ENCODE measurements around the gene ABHD12. TPM values are rescaled to one million over a fixed set of nuclear protein-coding genes. Genes with fewer than 3 reads are reported as not detected.
"Not testable (repeated sequence)": the region's sequence is repeated elsewhere in the genome, so short reads cannot be mapped to it uniquely, and the experiment has no call there.

Gene ABHD12
- polyA plus RNA-seq, 4 donors = 51.8 to 66.4 (median 59.3) TPM

- DNase-seq (ENCODE audit: low read depth in 4 of 4, low spot score in 3 of 4) = no peak
Observed at GRCh38 chr20:25269057-25269832, 121.4 kb downstream of the ABHD12 start.

DNA sequence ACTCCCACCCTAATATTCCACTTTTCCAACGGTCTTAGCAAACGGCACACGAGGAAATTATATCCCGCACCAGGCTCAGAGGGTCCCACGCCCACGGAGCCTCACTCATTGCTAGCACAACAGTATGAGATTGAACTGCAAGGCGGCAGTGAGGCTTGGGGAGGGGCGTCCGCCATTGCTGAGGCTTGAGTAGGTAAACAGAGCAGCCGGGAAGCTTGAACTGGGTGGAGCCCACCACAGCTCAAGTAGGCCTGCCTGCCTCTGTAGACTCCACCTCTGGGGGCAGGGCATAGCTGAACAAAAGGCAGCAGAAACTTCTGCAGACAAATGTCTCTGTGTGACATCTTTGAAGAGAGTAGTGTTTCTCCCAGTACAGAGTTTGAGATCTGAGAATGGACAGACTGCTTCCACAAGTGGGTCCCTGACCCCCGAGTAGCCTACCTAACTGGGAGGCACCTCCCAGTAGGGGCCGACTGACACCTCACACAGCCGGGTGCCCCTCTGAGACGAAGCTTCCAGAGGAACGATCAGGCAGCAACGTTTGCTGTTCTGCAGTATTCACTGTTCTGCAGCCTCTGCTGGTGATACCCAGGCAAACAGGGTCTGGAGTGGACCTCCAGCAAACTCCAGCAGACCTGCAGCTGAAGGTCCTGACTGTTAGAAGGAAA is 129.7 kb downstream of the ABHD12 start:
- not testable (repeated sequence) for DNase-seq (ENCODE audit: low read depth in 4 of 4, low spot score in 3 of 4)

- DNase-seq (ENCODE audit: low read depth in 4 of 4, low spot score in 3 of 4) = no peak
Observed at GRCh38 chr20:25259788-25260254, 130.8 kb downstream of the ABHD12 start.

- no peak for DNase-seq (ENCODE audit: low read depth in 4 of 4, low spot score in 3 of 4)
Observed at GRCh38 chr20:25259358-25259757, 131.3 kb downstream of the ABHD12 start.

DNA sequence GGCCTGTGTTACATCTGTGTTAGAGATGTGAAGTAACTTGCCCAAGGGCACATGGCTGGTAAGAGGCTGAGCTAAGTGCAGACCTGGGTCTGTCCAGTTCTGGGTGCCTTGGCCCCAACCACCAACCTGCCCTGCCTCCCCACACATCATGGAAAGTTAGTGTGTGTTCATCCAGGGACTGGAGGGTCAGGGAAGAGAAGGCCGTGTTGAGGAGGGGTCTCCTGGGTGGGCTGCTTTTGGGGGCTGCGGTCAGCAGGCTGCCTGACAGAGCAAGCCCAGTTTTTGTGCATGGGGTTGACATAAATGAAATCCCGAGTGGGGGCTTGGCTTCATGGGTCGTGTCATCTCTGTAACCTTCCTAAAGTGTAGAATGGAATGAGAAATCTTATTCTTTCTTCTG is 131.8 kb downstream of the ABHD12 start:
- no peak for DNase-seq (ENCODE audit: low read depth in 4 of 4, low spot score in 3 of 4)

- no peak for DNase-seq (ENCODE audit: low read depth in 4 of 4, low spot score in 3 of 4)
Observed at GRCh38 chr20:25258476-25258805, 132.2 kb downstream of the ABHD12 start.

GRCh38 chr20:25257756-25258475 is 132.7 kb downstream of the ABHD12 start:
- DNase-seq (ENCODE audit: low read depth in 4 of 4, low spot score in 3 of 4) = no peak

DNA sequence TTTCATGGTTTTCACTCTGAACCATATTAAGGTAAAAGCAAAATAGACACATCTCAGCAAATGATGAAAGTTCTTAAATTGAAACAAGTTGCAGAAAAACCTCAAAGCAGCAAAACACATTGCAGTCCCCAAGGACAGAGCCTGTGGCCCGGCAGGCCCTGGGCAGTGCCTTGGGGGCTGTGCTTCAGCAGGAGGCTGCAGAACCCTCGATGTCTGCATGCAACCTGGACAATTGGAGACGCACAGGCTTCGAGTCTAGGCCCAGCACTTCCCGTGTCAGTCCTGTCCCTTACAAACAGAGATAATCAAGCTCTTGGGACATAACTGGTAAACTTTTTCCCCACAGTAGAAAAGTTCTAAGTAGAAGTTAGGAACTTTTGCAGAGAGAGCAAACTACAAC is 133.5 kb downstream of the ABHD12 start:
- no peak for DNase-seq (ENCODE audit: low read depth in 4 of 4, low spot score in 3 of 4)

GRCh38 chr20:25256226-25256859 is 134.3 kb downstream of the ABHD12 start:
- no peak for DNase-seq (ENCODE audit: low read depth in 4 of 4, low spot score in 3 of 4)

DNA sequence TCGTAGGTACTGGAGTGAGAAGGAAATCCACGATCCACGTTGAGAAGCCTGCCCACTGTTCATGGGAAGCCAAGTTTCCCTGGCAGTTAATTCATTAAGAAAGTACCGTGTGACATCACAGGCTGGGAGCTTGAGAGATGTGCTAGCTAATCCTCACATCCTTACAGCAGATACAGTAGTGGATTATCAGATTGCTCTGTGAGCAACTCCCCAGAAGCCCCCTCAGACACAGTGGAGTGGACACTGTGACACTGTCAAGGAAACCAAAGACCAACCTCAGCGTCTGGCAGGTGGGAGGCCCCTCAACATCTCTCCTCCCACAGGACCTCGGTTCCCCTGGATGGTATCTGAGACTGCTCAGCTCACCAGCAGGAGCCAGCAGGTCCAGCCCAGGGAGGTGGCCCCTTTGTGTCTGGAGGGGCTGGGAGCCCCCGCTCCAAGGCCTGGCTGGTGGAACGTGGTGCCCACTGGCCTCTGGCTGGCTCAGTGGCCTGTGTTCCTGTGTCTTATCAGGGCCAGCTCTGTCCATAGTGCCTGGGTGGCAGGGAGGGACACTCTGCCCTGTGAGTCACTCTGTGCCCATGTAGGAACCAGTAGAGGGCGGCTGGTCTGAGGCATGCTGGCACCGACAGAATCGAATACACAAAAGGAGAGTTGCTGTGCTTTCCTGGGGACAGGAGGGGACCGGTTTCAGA is 135.5 kb downstream of the ABHD12 start:
- DNase-seq (ENCODE audit: low read depth in 4 of 4, low spot score in 3 of 4) = no peak

DNA sequence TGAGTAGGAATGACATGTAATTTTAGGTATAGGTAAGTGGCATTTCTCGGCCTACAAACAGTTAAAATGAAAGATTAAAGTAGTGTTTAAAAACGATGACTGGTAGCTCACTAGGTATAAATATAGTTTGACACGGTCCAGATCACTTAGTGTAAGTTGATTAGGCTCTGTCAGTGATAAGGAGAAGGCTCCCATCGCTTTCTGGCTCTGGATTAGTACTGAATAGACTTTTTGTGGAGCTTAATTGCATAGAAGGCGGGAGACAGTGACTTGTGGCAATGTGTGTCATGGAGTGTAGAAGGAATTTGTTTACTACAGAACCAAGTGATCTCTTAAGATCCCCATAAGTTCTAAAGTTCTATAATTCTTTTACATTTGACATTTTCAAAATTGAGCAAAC is 136.1 kb downstream of the ABHD12 start:
- DNase-seq (ENCODE audit: low read depth in 4 of 4, low spot score in 3 of 4) = no peak

GRCh38 chr20:25253606-25254275 is 136.9 kb downstream of the ABHD12 start:
- no peak for DNase-seq (ENCODE audit: low read depth in 4 of 4, low spot score in 3 of 4)

- no peak for DNase-seq (ENCODE audit: low read depth in 4 of 4, low spot score in 3 of 4)
Observed at GRCh38 chr20:25252686-25253421, 137.8 kb downstream of the ABHD12 start.

- DNase-seq (ENCODE audit: low read depth in 4 of 4, low spot score in 3 of 4) = no peak
Observed at GRCh38 chr20:25252230-25252651, 138.4 kb downstream of the ABHD12 start.

GRCh38 chr20:25251558-25251957 is 139.1 kb downstream of the ABHD12 start:
- no peak for DNase-seq (ENCODE audit: low read depth in 4 of 4, low spot score in 3 of 4)

DNA sequence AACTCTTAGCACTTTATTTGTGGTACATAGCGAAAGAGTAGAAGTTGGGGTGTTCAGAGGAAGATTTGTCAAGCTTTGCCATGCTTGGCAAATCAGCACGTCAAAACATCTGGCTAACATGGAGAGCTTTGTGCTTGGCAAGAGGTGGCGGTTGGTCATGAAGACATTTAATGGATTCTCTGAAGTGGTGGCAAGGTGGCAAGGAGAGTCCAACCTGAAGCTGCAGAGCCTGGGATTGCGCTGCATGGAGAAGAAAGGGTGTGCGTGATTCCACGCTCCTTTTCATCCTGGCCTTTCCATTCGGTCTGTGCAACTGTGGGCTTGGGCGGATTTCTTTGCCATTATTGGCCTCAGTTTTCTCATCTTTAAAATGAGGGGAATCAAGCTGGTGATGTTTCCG is 139.6 kb downstream of the ABHD12 start:
- DNase-seq (ENCODE audit: low read depth in 4 of 4, low spot score in 3 of 4) = no peak

DNA sequence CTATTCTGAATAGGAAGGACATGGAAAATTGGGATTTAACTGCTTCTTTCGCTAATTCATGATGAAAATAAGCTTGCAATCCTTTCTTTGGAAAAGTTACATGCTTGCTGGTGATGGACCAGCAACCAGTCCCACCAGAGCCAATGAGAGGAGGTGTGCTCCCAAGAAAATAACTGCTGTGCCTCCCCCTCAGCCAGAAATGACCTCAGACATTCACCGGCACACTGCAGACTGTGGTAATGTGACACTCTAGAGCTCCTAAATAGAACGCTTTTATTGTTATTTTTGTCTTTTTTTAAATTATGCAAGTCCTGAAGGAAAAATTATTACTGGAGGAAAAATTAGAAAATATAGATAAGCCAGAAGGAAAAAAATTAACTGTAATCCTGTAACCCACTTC is 140.1 kb downstream of the ABHD12 start:
- no peak for DNase-seq (ENCODE audit: low read depth in 4 of 4, low spot score in 3 of 4)
